HCT116 (cell line): ENCODE measurements around the gene STK11. TPM values are rescaled to one million over a fixed set of nuclear protein-coding genes. Genes with fewer than 3 reads are reported as not detected.

Experiments
- ATAC-seq: fragments of 200-7000 bp; cut with Tn5 transposase; 2 replicates; pipeline ENCODE4 v1.9.1; 2020; ENCODE audit warnings: mild to moderate bottlenecking, moderate library complexity
- BruUV-seq: library from RNA; stranded (reverse); fragments of 400-500 nt; replicated peaks from 2 replicates; lab custom pipeline; 2021; lab: Mats Ljungman, UMichigan
- CTCF ChIA-PET: fragments of 300-600 bp; sonication (Branson Sonifier 250); formaldehyde crosslinking; loops from one replicate; lab custom pipeline; 2021; ENCODE audit warnings: antibody characterized with exemption; lab: Charles Lee
- POLR2A ChIA-PET: fragments of 300-600, 350-600 bp; sonication (Branson Sonifier 250); formaldehyde crosslinking; loops from one replicate; lab custom pipeline; 2021; ENCODE audit warnings: antibody characterized with exemption; lab: Charles Lee
- RAD21 ChIA-PET, 2 experiments: fragments of 300-600 bp; sonication (Branson Sonifier 250); formaldehyde crosslinking; loops; one replicate each; lab custom pipeline; 2023; ENCODE audit warnings: low total read pairs in 2 of 2; ENCODE audit not compliant: uncharacterized antibody in 2 of 2, unreplicated experiment in 2 of 2, low non-redundant PET in 1 of 2; lab: Charles Lee
- DNase-seq: peaks from one replicate; pipeline ENCODE4 v3.0.0-alpha.2; 2010; ENCODE audit warnings: low read depth, low spot score
- H2AFZ ChIP-seq: fragments of 200-600 bp; shearing (Covaris generic), sonication (generic); 2 replicates; pipeline ENCODE4 v1.6.1; 2017; ENCODE audit warnings: low read depth, mixed run types, mixed read lengths, antibody characterized with exemption, low read length; ENCODE audit not compliant: poor library complexity, severe bottlenecking
- H3K27ac ChIP-seq: 2 replicates; pipeline ENCODE4 v1.5.1; 2012; ENCODE audit warnings: low read depth, low read length
- H3K27me3 ChIP-seq: fragments of 200-600 bp; sonication (generic); 2 replicates; pipeline ENCODE4 v1.6.1; 2016; ENCODE audit warnings: mixed run types, low read length, mixed read lengths; ENCODE audit not compliant: insufficient read depth
- H3K36me3 ChIP-seq, 2 experiments: fragments of 200-500 bp in 1 of 2; fragments of 200-600 bp in 1 of 2; sonication (Bioruptor generic) in 1 of 2; sonication (generic) in 1 of 2; 2 replicates each; pipeline versions ENCODE4 v1.5.1 to v1.6.1; 2014 to 2016; ENCODE audit warnings: low read length in 2 of 2, inconsistent platforms in 1 of 2, mixed read lengths in 1 of 2, mixed run types in 1 of 2; ENCODE audit not compliant: insufficient read depth in 2 of 2, control insufficient read depth in 1 of 2
- H3K4me1 ChIP-seq, 2 experiments: fragments of 200-600 bp in 1 of 2; sonication (generic) in 1 of 2; 2 replicates each; pipeline versions ENCODE4 v1.5.1 to v1.6.1; 2012 to 2017; ENCODE audit warnings: low read length in 2 of 2, inconsistent platforms in 1 of 2, mild to moderate bottlenecking in 1 of 2, mixed read lengths in 1 of 2, mixed run types in 1 of 2, moderate library complexity in 1 of 2; ENCODE audit not compliant: insufficient read depth in 2 of 2, control insufficient read depth in 1 of 2
- H3K4me2 ChIP-seq: fragments of 200-600 bp; sonication (generic); 2 replicates; pipeline ENCODE4 v1.6.1; 2017; ENCODE audit warnings: mixed run types, low read length, mixed read lengths
- H3K4me3 ChIP-seq, 2 experiments: fragments of 200-600 bp in 1 of 2; sonication (generic) in 1 of 2; replicated peaks in 1 of 2; 2 replicates each; pipeline ENCODE4 v1.5.1; 2011 to 2016; ENCODE audit warnings: low read length in 2 of 2, control low read depth in 1 of 2, low read depth in 1 of 2, mild to moderate bottlenecking in 1 of 2, mixed read lengths in 1 of 2, mixed run types in 1 of 2
- H3K79me2 ChIP-seq: fragments of 200-600 bp; sonication (generic); 2 replicates; pipeline ENCODE4 v1.6.1; 2017; ENCODE audit warnings: mild to moderate bottlenecking, mixed run types, low read length, moderate library complexity, mixed read lengths; ENCODE audit not compliant: insufficient read depth
- H3K9ac ChIP-seq: fragments of 200-600 bp; sonication (generic); 2 replicates; pipeline ENCODE4 v1.6.1; 2016; ENCODE audit warnings: low read length, mixed read lengths
- H3K9me2 ChIP-seq: fragments of 200-600 bp; sonication (generic), shearing (Covaris generic); 2 replicates; pipeline ENCODE4 v1.6.1; 2017; ENCODE audit warnings: mixed run types, mild to moderate bottlenecking, moderate library complexity; ENCODE audit not compliant: insufficient read depth
- H3K9me3 ChIP-seq, 2 experiments: fragments of 200-500 bp in 1 of 2; fragments of 200-600 bp in 1 of 2; sonication (Bioruptor generic) in 1 of 2; sonication (generic) in 1 of 2; 2 replicates each; pipeline ENCODE4 v1.6.1; 2014 to 2017; ENCODE audit warnings: low read length in 2 of 2, mixed read lengths in 2 of 2, inconsistent platforms in 1 of 2, low read depth in 1 of 2, mild to moderate bottlenecking in 1 of 2, mixed run types in 1 of 2, moderate library complexity in 1 of 2; ENCODE audit not compliant: control insufficient read depth in 1 of 2, insufficient read depth in 1 of 2
- H4K20me1 ChIP-seq: fragments of 200-600 bp; sonication (generic), shearing (Covaris generic); 2 replicates; pipeline ENCODE4 v1.6.1; 2017; ENCODE audit warnings: mixed run types, mild to moderate bottlenecking, moderate library complexity; ENCODE audit not compliant: insufficient read depth
- EZH2 ChIP-seq: fragments of 200-600 bp; sonication (generic); IDR thresholded peaks from 2 replicates; pipeline ENCODE4 v1.6.1; 2017; ENCODE audit warnings: antibody characterized with exemption, mixed run types
- POLR2A ChIP-seq: IDR thresholded peaks from 2 replicates; pipeline ENCODE4 v1.7.0; 2011; ENCODE audit warnings: borderline replicate concordance; ENCODE audit not compliant: insufficient read depth, insufficient read length; ENCODE audit errors: extremely low read depth
- POLR2AphosphoS5 ChIP-seq: IDR thresholded peaks from 2 replicates; pipeline ENCODE4 v1.6.1; 2011; ENCODE audit warnings: mild to moderate bottlenecking, low read depth, low read length, moderate library complexity
- SIN3A ChIP-seq: IDR thresholded peaks from 2 replicates; pipeline ENCODE4 v1.6.1; 2012; ENCODE audit warnings: low read depth
- SP1 ChIP-seq: IDR thresholded peaks from 2 replicates; pipeline ENCODE4 v1.6.1; 2012; ENCODE audit warnings: low read depth
- TCF7L2 ChIP-seq: IDR thresholded peaks from 2 replicates; pipeline ENCODE4 v1.7.0; 2011; ENCODE audit warnings: borderline replicate concordance, inconsistent platforms; ENCODE audit not compliant: insufficient read depth, insufficient read length; ENCODE audit errors: extremely low read depth
- ZFX ChIP-seq: fragments of 450-650 bp; IDR thresholded peaks from 2 replicates; pipeline ENCODE4 v1.6.1; 2017
- intact Hi-C: fragments of 100-400 bp; cut with micrococcal nuclease; formaldehyde crosslinking; loops from 2 replicates; pipeline ENCODE4 v1.10.0; 2022
- total RNA-seq: library from RNA; stranded (reverse); gene quantifications from one replicate; pipeline ENCODE4 v1.2.1, GENCODE V29; 2021; ENCODE audit not compliant: unreplicated experiment
- TF ChIP-seq, protein P1 (sequence below): IDR thresholded peaks from 2 replicates; pipeline ENCODE4 v1.6.1; 2012

Gene STK11
- total RNA-seq, 1 experiment from 2014 or later, result 86.9 TPM

DNA sequence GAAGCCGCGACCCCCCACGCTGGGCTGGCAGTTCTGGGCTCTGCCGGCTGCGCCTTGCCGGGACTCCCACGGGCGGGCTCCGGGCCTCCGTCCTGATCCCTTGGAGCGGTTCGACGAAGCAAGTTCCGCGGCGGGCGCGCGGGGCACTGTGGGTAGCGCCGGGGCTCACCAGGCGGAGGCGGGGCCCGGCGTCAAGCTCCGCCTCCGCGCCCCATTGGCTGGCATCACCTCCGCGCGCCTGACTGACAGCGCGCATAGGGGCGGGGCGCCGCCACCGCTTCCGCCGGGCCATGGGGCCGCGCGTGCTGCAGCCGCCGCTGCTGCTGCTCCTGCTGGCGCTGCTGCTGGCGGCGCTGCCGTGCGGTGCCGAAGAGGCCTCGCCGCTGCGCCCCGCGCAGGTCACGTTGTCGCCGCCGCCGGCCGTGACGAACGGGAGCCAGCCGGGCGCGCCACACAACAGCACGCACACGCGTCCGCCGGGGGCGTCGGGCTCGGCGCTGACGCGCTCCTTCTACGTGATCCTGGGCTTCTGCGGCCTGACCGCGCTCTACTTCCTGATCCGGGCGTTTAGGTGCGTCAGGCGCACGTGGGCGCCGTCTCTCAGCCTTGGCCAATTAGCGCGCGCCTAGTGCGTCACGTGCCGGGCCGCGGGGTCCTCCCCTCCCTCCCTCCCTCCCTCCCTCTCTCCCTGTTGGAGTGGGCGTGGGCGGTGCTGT is 69.8 kb downstream of the STK11 start, which contains the start of gene FAM174C:
TSS of gene FAM174C (plus strand) at position 271 of the 716 bp plus-strand sequence. CDS start at position 291, 20 bp downstream.
- Histone ChIP-seq H3K27ac (peak within 1 kb of the TSS; percentile 100), H4K20me1 (no peaks in the 10 kb centered on the region), H3K4me2 (peak within 1 kb of the TSS; percentile 99), H3K36me3 (peaks cover 27 to 40% of the 10 kb centered on the region in 2 experiments; a peak in 3 of 4 replicates), H3K4me1 (peaks cover 24 to 55% of the 10 kb centered on the region in 2 experiments), H3K9ac (peak within 1 kb of the TSS; percentile 97), H3K9me3 (no peaks in the 10 kb centered on the region), H2AFZ (no peak within 1 kb of the TSS), H3K79me2 (peaks cover 63% of the 10 kb centered on the region), H3K4me3 (peak within 1 kb of the TSS; percentile 84 to 85), H3K27me3 (no peaks in the 10 kb centered on the region), H3K9me2 (no peaks in the 10 kb centered on the region)
- intact Hi-C loops, result loop anchor here (10.0 kb wide), 1 partner anchor 129 kb away; the partner anchor contains the start of genes DAZAP1 and GAMT
- no TSS peak for BruUV-seq
- ChIA-PET RAD21 (no interaction called here), CTCF (interaction anchor here (1.0 kb wide), 2 partner anchors 9 to 31 kb away, joined by 6 to 13 read pairs; no protein-coding TSS in a partner anchor), POLR2A (interaction anchor here (0.9 to 1.0 kb wide), 4 partner anchors 9 to 254 kb away, joined by 3 to 9 read pairs (median 4); partner anchors contain the start of genes ATP5F1D and RNU6-2)
- DNase-seq (peak; percentile 93), ATAC-seq (peak; percentile 80)
- TF ChIP-seq TCF7L2, result no peak
- peak; percentile 96 for TF ChIP-seq POLR2AphosphoS5
- TF ChIP-seq SP1, result peak; percentile 81
- TF ChIP-seq POLR2A, result peak; percentile 83
- TF ChIP-seq EZH2, result no peak
- TF ChIP-seq, protein P1, sequence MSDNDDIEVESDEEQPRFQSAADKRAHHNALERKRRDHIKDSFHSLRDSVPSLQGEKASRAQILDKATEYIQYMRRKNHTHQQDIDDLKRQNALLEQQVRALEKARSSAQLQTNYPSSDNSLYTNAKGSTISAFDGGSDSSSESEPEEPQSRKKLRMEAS, result peak; percentile 89
- peak; percentile 74; the same call in 1 of the 2 replicates for TF ChIP-seq ZFX
- TF ChIP-seq SIN3A, result peak; percentile 93
